Liver (tissue), 9 donors: ENCODE data around the gene SYK. TPM values are rescaled to one million over a fixed set of nuclear protein-coding genes. Genes with fewer than 3 reads are reported as not detected.

Experiments used
- DNase-seq: peaks from one replicate; pipeline ENCODE4 v3.0.0-alpha.2; 2017; ENCODE audit warnings: low spot score
- H3K27ac ChIP-seq, 2 donors: one replicate each; pipeline ENCODE4 v1.7.0; 2013; ENCODE audit warnings: inconsistent platforms in 2 of 2, low read length in 2 of 2, control low read depth in 1 of 2, low read depth in 1 of 2, mild to moderate bottlenecking in 1 of 2
- H3K27me3 ChIP-seq, 4 donors: one replicate each; pipeline versions ENCODE4 v1.6.1 to v1.7.0; 2013; ENCODE audit warnings: low read length in 3 of 4, inconsistent platforms in 1 of 4, mild to moderate bottlenecking in 1 of 4, moderate library complexity in 1 of 4; ENCODE audit not compliant: control insufficient read depth in 4 of 4, insufficient read depth in 4 of 4
- H3K36me3 ChIP-seq, 4 donors: one replicate each; pipeline versions ENCODE4 v1.6.1 to v1.7.0; 2013; ENCODE audit warnings: low read length in 3 of 4, mild to moderate bottlenecking in 3 of 4, low read depth in 1 of 4, moderate library complexity in 1 of 4; ENCODE audit not compliant: control insufficient read depth in 4 of 4, insufficient read depth in 3 of 4
- H3K4me1 ChIP-seq, 4 donors: one replicate each; pipeline versions ENCODE4 v1.6.1 to v1.7.0; 2013; ENCODE audit warnings: low read length in 3 of 4, mild to moderate bottlenecking in 3 of 4, moderate library complexity in 1 of 4; ENCODE audit not compliant: control insufficient read depth in 4 of 4, insufficient read depth in 4 of 4
- H3K4me3 ChIP-seq, 3 donors: one replicate each; pipeline versions ENCODE4 v1.6.1 to v1.7.0; 2013; ENCODE audit warnings: low read length in 3 of 3, control low read depth in 1 of 3, low read depth in 1 of 3, mild to moderate bottlenecking in 1 of 3
- H3K9ac ChIP-seq, 2 donors: one replicate each; pipeline ENCODE4 v1.7.0; 2013; ENCODE audit warnings: low read length in 2 of 2, mild to moderate bottlenecking in 2 of 2, moderate library complexity in 2 of 2, control low read depth in 1 of 2, low read depth in 1 of 2
- H3K9me3 ChIP-seq, 4 donors: one replicate each; pipeline versions ENCODE4 v1.6.1 to v1.7.0; 2013; ENCODE audit warnings: low read length in 3 of 4; ENCODE audit not compliant: control insufficient read depth in 4 of 4
- EGR1 ChIP-seq, 2 donors: IDR thresholded peaks; 2 replicates each; pipeline ENCODE4 v1.6.1; 2016 to 2018; ENCODE audit warnings: antibody characterized with exemption in 2 of 2, low read depth in 2 of 2
- FOXA1 ChIP-seq: IDR thresholded peaks from 2 replicates; pipeline ENCODE4 v1.6.1; 2016; ENCODE audit warnings: antibody characterized with exemption
- GABPA ChIP-seq, 2 donors: IDR thresholded peaks in 1 of 2; conservative IDR thresholded peaks in 1 of 2; 2 replicates each; pipeline ENCODE4 v1.6.1; 2016; ENCODE audit warnings: antibody characterized with exemption in 2 of 2, mild to moderate bottlenecking in 1 of 2, moderate library complexity in 1 of 2
- HNF4A ChIP-seq, 2 donors: conservative IDR thresholded peaks; 2 replicates each; pipeline ENCODE4 v1.6.1; 2016; ENCODE audit warnings: antibody characterized with exemption in 2 of 2, mild to moderate bottlenecking in 2 of 2
- JUND ChIP-seq, 2 donors: IDR thresholded peaks; 2 replicates each; pipeline ENCODE4 v1.6.1; 2016; ENCODE audit warnings: antibody characterized with exemption in 2 of 2
- MAX ChIP-seq: IDR thresholded peaks from 2 replicates; pipeline ENCODE4 v1.6.1; 2016; ENCODE audit warnings: antibody characterized with exemption
- RAD21 ChIP-seq, 2 donors: IDR thresholded peaks; 2 replicates each; pipeline ENCODE4 v1.6.1; 2016; ENCODE audit warnings: antibody characterized with exemption in 2 of 2, mild to moderate bottlenecking in 2 of 2
- REST ChIP-seq: IDR thresholded peaks from 2 replicates; pipeline ENCODE4 v1.6.1; 2016; ENCODE audit warnings: antibody characterized with exemption, mild to moderate bottlenecking
- RXRA ChIP-seq, 2 donors: IDR thresholded peaks; 2 replicates each; pipeline ENCODE4 v1.6.1; 2017 to 2018; ENCODE audit warnings: antibody characterized with exemption in 2 of 2, mild to moderate bottlenecking in 1 of 2
- SP1 ChIP-seq: IDR thresholded peaks from 2 replicates; pipeline ENCODE4 v1.6.1; 2018; ENCODE audit warnings: antibody characterized with exemption, mild to moderate bottlenecking
- TAF1 ChIP-seq: conservative IDR thresholded peaks from 2 replicates; pipeline ENCODE4 v1.6.1; 2016; ENCODE audit warnings: antibody characterized with exemption, mild to moderate bottlenecking
- YY1 ChIP-seq: IDR thresholded peaks from 2 replicates; pipeline ENCODE4 v1.6.1; 2016; ENCODE audit warnings: antibody characterized with exemption, mild to moderate bottlenecking
- WGBS: extraction: QIAGEN DNeasy Blood & Tissue Kit; methylation state at CpG from one replicate; pipeline ENCODE4 v1.1.7; 2013; 5-methylcytosine and 5-hydroxymethylcytosine counted together
- polyA plus RNA-seq, 2 donors: library from polyadenylated mRNA; stranded (reverse) in 1 of 2; unstranded in 1 of 2; fragments of 200-250 nt in 1 of 2; fragments of >200 nt in 1 of 2; fragmentation: Nextera tagmentation in 1 of 2; extraction: Ambion mirVana in 1 of 2; gene quantifications; one replicate each; pipeline versions ENCODE4 v1.2.1 to v1.2.3, GENCODE V29; 2013 to 2015
- total RNA-seq, 2 donors: library from RNA; depleted of rRNA; stranded (reverse); fragments of >200 nt; gene quantifications; one replicate each; pipeline ENCODE4 v1.2.3, GENCODE V29; 2014
- TF ChIP-seq, protein P1 (sequence below): IDR thresholded peaks from 2 replicates; pipeline ENCODE4 v1.6.1; 2016; ENCODE audit warnings: antibody characterized with exemption
- TF ChIP-seq, protein P2 (sequence below): IDR thresholded peaks from 2 replicates; pipeline ENCODE4 v1.6.1; 2016; ENCODE audit warnings: antibody characterized with exemption
- donor health status: healthy.
- donor health status: healthy.
- donor health status: healthy.
- donor health status: healthy.
- donor health status: healthy.

Gene SYK
- total and polyA plus RNA-seq, 4 donors, result 2.0 to 15.4 (median 4.1) TPM

GRCh38 chr9:90895786-90896185, 94.2 kb downstream of the SYK start:
- no peak overlapping the region for H3K9ac ChIP-seq
- TF ChIP-seq RAD21 (IDR thresholded peaks at IDR 0.05) (no peak), EGR1 (IDR thresholded peaks at IDR 0.05; ENCODE audit: low read depth in 2 of 2) (no peak), GABPA (IDR thresholded peaks at IDR 0.05 in 1 of 2, conservative IDR thresholded peaks at IDR 0.05 in 1 of 2) (no peak), MAX (no peak), YY1 (no peak), HNF4A (conservative IDR thresholded peaks at IDR 0.05) (no peak), TAF1 (no peak)
- TF ChIP-seq, protein P1, sequence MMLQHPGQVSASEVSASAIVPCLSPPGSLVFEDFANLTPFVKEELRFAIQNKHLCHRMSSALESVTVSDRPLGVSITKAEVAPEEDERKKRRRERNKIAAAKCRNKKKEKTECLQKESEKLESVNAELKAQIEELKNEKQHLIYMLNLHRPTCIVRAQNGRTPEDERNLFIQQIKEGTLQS, result no peak
- 82% methylated on average over 7 of the region's 7 CpGs for WGBS
- no peak for DNase-seq
- no peaks in the 10 kb centered on the region for H3K4me1 ChIP-seq
- no peaks in the 10 kb centered on the region for H3K36me3 ChIP-seq
- H3K27ac ChIP-seq, result no peak overlapping the region
- H3K9me3 ChIP-seq, result no peaks in the 10 kb centered on the region
- H3K27me3 ChIP-seq, result no peaks in the 10 kb centered on the region
- H3K4me3 ChIP-seq, result no peak overlapping the region

GRCh38 chr9:90896231-90896630, 94.6 kb downstream of the SYK start:
- Histone ChIP-seq H3K36me3 (no peaks in the 10 kb centered on the region), H3K4me1 (no peaks in the 10 kb centered on the region), H3K27me3 (no peaks in the 10 kb centered on the region), H3K9me3 (no peaks in the 10 kb centered on the region), H3K4me3 (no peak overlapping the region), H3K9ac (no peak overlapping the region), H3K27ac (no peak overlapping the region)
- DNase-seq, result no peak
- 77% methylated on average over 3 of the region's 3 CpGs for WGBS
- TF ChIP-seq REST (no peak), SP1 (no peak), FOXA1 (no peak), RAD21 (IDR thresholded peaks at IDR 0.05) (no peak), GABPA (IDR thresholded peaks at IDR 0.05 in 1 of 2, conservative IDR thresholded peaks at IDR 0.05 in 1 of 2) (no peak), TAF1 (no peak)
- TF ChIP-seq, protein P2, sequence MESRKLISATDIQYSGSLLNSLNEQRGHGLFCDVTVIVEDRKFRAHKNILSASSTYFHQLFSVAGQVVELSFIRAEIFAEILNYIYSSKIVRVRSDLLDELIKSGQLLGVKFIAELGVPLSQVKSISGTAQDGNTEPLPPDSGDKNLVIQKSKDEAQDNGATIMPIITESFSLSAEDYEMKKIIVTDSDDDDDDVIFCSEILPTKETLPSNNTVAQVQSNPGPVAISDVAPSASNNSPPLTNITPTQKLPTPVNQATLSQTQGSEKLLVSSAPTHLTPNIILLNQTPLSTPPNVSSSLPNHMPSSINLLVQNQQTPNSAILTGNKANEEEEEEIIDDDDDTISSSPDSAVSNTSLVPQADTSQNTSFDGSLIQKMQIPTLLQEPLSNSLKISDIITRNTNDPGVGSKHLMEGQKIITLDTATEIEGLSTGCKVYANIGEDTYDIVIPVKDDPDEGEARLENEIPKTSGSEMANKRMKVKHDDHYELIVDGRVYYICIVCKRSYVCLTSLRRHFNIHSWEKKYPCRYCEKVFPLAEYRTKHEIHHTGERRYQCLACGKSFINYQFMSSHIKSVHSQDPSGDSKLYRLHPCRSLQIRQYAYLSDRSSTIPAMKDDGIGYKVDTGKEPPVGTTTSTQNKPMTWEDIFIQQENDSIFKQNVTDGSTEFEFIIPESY, result no peak

- no peak for DNase-seq
- Histone ChIP-seq H3K9me3 (no peaks in the 10 kb centered on the region), H3K4me1 (no peaks in the 10 kb centered on the region), H3K27ac (no peak overlapping the region), H3K9ac (no peak overlapping the region), H3K27me3 (no peaks in the 10 kb centered on the region), H3K36me3 (no peaks in the 10 kb centered on the region), H3K4me3 (no peak overlapping the region)
- 68% methylated on average over 3 of the region's 3 CpGs for WGBS
- TF ChIP-seq TAF1 (no peak), HNF4A (conservative IDR thresholded peaks at IDR 0.05) (no peak), RXRA (IDR thresholded peaks at IDR 0.05) (no peak), YY1 (no peak), JUND (IDR thresholded peaks at IDR 0.05) (no peak)
Observed at GRCh38 chr9:90898228-90898627, 96.6 kb downstream of the SYK start.
